Activated CD4-positive, CD25-positive, alpha-beta regulatory T cell (primary cell): ENCODE measurements around the gene CXorf65.

Experiments
- DNase-seq, 4 experiments: peaks; one replicate each; lab custom pipeline; 2025; lab: John Stamatoyannopoulos, UW

Gene CXorf65

DNA sequence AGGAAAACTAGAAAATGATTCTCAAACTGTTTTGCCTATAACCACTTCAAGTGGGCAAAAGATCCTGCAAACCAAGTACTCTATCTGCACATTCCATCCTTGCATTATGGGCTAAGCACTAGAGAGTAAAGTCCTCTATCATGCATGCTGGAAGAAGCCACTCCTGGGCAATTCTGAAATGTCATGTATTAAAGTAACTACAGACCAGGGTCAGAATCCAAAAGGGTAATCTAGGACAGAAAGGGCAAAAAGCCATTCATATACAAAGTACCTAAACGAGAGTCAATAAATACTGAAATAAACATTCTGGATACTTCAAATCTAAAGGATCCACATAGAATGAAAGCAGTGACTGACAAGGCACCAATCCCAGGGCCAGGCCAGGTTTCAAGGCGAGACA lies 39.5 kb downstream of the CXorf65 start:
- no peak for DNase-seq

- no peak for DNase-seq
Measured at GRCh38 chrX:71060127-71060526, 46.4 kb downstream of the CXorf65 start.

- no peak for DNase-seq
Measured at GRCh38 chrX:71057848-71058530, 48.6 kb downstream of the CXorf65 start.

DNA sequence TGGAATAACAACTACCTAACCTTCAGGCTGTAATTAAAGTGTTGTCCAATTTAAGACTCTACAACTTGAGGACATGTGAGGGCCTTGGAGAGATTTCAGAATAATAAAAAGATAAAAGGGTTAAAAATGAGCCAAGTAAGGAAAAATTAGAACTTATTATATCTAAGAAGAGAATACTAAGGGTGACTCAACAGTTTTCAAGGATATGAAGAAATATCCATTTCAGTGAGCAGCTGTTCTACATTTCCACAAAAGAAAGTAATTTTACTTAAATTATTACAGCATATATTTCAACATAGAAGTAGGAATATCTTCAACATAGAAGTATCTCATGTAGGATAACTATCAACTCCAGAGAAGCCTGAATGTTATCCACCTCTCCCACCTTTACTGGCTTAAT lies 49.7 kb downstream of the CXorf65 start:
- no peak for DNase-seq
